ENCODE results near the gene PPHLN1. TPM values are rescaled to one million over a fixed set of nuclear protein-coding genes. Genes with fewer than 3 reads are reported as not detected.

PPHLN1 gene
- total RNA-seq (10 to 100 TPM; 34.0 to 91.1 (median 55.8) TPM), polyA plus RNA-seq (10 to 100 TPM; 22.5 to 71.1 (median 33.6) TPM)
- long read RNA-seq, donor 1, full-length matches to known transcripts, result 26 of 230 reads
- long read RNA-seq, donor 1, partial matches to known transcripts, result 140 of 230 reads
- long read RNA-seq, donor 1, other reads (novel, unspliced or antisense), result 64 of 230 reads
- long read RNA-seq, donor 2, full-length matches to known transcripts, result 15 of 31 reads
- long read RNA-seq, donor 2, partial matches to known transcripts, result 16 of 31 reads
- long read RNA-seq, donor 2, other reads (novel, unspliced or antisense), result 0 of 31 reads
- long read RNA-seq, donor 3, full-length matches to known transcripts, result 11 of 250 reads
- long read RNA-seq, donor 3, partial matches to known transcripts, result 190 of 250 reads
- long read RNA-seq, donor 3, other reads (novel, unspliced or antisense), result 49 of 250 reads
- long read RNA-seq, donor 4, full-length matches to known transcripts, result 10 of 32 reads
- long read RNA-seq, donor 4, partial matches to known transcripts, result 15 of 32 reads
- long read RNA-seq, donor 4, other reads (novel, unspliced or antisense), result 7 of 32 reads
- long read RNA-seq, donor 5, full-length matches to known transcripts, result 23 of 45 reads
- long read RNA-seq, donor 5, partial matches to known transcripts, result 13 of 45 reads
- long read RNA-seq, donor 5, other reads (novel, unspliced or antisense), result 9 of 45 reads
- long read RNA-seq, donor 6, partial matches to known transcripts, result 16 of 24 reads
- long read RNA-seq, donor 6, other reads (novel, unspliced or antisense), result 3 of 24 reads
- long read RNA-seq, donor 7, full-length matches to known transcripts, result 9 of 14 reads
- long read RNA-seq, donor 7, partial matches to known transcripts, result 5 of 14 reads
- long read RNA-seq, donor 7, other reads (novel, unspliced or antisense), result 0 of 14 reads
- long read RNA-seq, donor 8, full-length matches to known transcripts, result 21 of 251 reads
- long read RNA-seq, donor 8, partial matches to known transcripts, result 230 of 251 reads
- long read RNA-seq, donor 8, other reads (novel, unspliced or antisense), result 0 of 251 reads
- long read RNA-seq, donor 9, full-length matches to known transcripts, result 18 of 49 reads
- long read RNA-seq, donor 9, partial matches to known transcripts, result 31 of 49 reads
- long read RNA-seq, donor 9, other reads (novel, unspliced or antisense), result 0 of 49 reads
- long read RNA-seq, donor 10, full-length matches to known transcripts, result 11 of 16 reads
- long read RNA-seq, donor 10, partial matches to known transcripts, result 5 of 16 reads
- long read RNA-seq, donor 10, other reads (novel, unspliced or antisense), result 0 of 16 reads

- TF ChIP-seq POLR2A (IDR thresholded peaks at IDR 0.05) (peak; percentile 29 to 85), CTCF (IDR thresholded peaks at IDR 0.05) (peak in 1 of 6 experiments; percentile 26)
- 0 to 1% (median 0%) methylated on average over 28 to 55 of the region's 55 CpGs for WGBS, 4 donors
- DNase-seq, result peak; percentile 85 to 92 (median 90)
- Histone ChIP-seq H3K27ac (peak within 1 kb of the TSS in 4 of 5 donors; percentile 70 to 88 (median 80)), H3K9me3 (replicated peaks in 1 of 3) (no peaks in the 10 kb centered on the region), H3K36me3 (replicated peaks in 1 of 2) (peaks cover 0 to 18% of the 10 kb centered on the region in 2 donors), H3K27me3 (no peaks in the 10 kb centered on the region), H3K4me1 (replicated peaks in 1 of 2) (peaks cover 10 to 35% of the 10 kb centered on the region in 2 donors), H3K4me3 (peak within 1 kb of the TSS; percentile 17 to 89 (median 48))
- intact Hi-C loops (cut with DNase I), result loop anchor here (10.0 kb wide), 1 partner anchor 91 kb away; the partner anchor contains the start of gene YAF2 (in 2 of the 2)
These were observed at the start of gene PPHLN1, which contains the start of gene ZCRB1 for GRCh38 chr12:42325653-42326474. Gene PPHLN1, plus strand, starts transcription at chr12:42326167. Its CDS starts 9,736 bp downstream, at chr12:42335903. Gene ZCRB1, minus strand, starts transcription at chr12:42326094. Its CDS starts 1,992 bp downstream, at chr12:42324102.

GRCh38 chr12:42277396-42278127 is 48.4 kb upstream of the PPHLN1 start:
- Histone ChIP-seq H3K4me1 (replicated peaks in 1 of 2) (peaks cover 0 to 8% of the 10 kb centered on the region in 2 donors), H3K4me3 (no peak overlapping the region), H3K27ac (no peak overlapping the region), H3K27me3 (no peaks in the 10 kb centered on the region), H3K36me3 (replicated peaks in 1 of 2) (no peaks in the 10 kb centered on the region), H3K9me3 (replicated peaks in 1 of 3) (no peaks in the 10 kb centered on the region)
- DNase-seq, result no peak
- 82 to 88% (median 84%) methylated on average over 6 of the region's 6 CpGs for WGBS, 4 donors
- intact Hi-C loops (cut with DNase I), result no loop called here
- no peak for TF ChIP-seq CTCF (IDR thresholded peaks at IDR 0.05)
- TF ChIP-seq POLR2A (IDR thresholded peaks at IDR 0.05), result no peak

GRCh38 chr12:42278128-42278510 is 47.8 kb upstream of the PPHLN1 start:
- intact Hi-C loops (cut with DNase I), result no loop called here
- H3K4me1 ChIP-seq (replicated peaks in 1 of 2), result peaks cover 0 to 9% of the 10 kb centered on the region in 2 donors
- no peaks in the 10 kb centered on the region for H3K36me3 ChIP-seq (replicated peaks in 1 of 2)
- no peaks in the 10 kb centered on the region for H3K27me3 ChIP-seq
- DNase-seq, result no peak
- no peak overlapping the region for H3K27ac ChIP-seq
- TF ChIP-seq CTCF (IDR thresholded peaks at IDR 0.05) (no peak), POLR2A (IDR thresholded peaks at IDR 0.05) (no peak)
- H3K9me3 ChIP-seq (replicated peaks in 1 of 3), result no peaks in the 10 kb centered on the region
- no peak overlapping the region for H3K4me3 ChIP-seq
